GM20431 (cell line): ENCODE results near the gene TRABD2A.

Experiments used
- in situ Hi-C: fragments of 300-500 bp; cut with MseI, MboI; formaldehyde crosslinking; loops from one replicate; pipeline ENCODE4 v1.15.0; 2020; ENCODE audit warnings: low sequenced_read_pairs; ENCODE audit not compliant: unreplicated experiment

The TRABD2A gene

DNA sequence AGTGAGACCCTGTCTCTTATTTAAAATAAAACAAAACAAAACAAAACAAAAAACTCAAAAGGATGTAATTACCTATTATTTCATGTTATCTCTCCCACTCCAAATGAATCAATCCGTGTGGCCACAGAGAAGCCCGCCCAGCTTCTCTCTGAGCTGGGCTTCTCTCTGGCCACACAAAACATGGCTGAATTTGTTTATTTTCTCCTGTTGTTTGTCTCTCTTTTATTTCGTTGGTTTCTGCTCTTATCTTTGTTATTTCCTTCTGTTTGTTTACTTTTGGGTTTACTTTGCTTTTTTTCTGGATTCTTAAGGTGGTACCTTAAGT is 1.5 kb upstream of the TRABD2A start:
- in situ Hi-C loops, result no loop called here

DNA sequence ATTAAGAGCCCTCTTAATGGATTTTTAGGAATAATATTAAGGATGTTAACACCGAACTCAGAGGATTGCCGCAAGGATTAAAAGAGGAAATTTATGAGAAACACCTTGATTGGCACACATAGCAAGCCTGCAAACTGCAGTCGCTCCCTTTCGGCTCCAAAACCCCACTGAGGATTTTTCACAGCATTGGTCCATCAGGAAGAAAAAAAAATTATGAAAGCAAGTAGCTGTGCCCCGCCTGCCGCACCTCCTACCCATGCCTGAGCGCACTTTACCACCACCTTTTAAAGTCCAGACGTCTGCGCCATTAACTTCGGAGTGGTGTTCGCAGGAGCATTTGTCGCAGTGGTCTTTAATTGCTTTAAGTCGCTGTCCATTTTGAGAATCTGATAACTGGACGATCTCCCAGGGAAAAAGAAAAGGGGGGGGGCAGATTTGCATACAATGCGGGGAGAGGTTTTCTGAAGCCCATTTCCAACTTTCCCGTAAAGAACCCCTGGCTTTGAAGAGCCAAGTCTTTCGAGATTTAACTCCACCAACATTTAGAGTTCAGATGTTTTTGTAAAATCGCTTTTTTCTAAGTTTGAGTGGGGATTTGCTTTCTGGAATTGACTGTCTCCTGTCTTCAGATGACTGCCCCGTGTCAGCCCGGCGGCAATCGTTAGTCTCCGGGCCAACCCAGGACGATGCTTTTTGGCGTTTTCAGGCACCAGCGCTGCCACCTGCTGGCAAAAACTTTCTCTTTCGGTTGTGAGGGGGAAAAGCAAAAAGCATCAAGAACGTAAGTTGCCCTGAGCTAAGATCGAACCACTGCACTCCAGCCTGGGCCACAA is 913 bp upstream of the TRABD2A start:
- in situ Hi-C loops, result no loop called here

GRCh38 chr2:84880395-84880644 is 564 bp downstream of the TRABD2A start:
- in situ Hi-C loops, result no loop called here

DNA sequence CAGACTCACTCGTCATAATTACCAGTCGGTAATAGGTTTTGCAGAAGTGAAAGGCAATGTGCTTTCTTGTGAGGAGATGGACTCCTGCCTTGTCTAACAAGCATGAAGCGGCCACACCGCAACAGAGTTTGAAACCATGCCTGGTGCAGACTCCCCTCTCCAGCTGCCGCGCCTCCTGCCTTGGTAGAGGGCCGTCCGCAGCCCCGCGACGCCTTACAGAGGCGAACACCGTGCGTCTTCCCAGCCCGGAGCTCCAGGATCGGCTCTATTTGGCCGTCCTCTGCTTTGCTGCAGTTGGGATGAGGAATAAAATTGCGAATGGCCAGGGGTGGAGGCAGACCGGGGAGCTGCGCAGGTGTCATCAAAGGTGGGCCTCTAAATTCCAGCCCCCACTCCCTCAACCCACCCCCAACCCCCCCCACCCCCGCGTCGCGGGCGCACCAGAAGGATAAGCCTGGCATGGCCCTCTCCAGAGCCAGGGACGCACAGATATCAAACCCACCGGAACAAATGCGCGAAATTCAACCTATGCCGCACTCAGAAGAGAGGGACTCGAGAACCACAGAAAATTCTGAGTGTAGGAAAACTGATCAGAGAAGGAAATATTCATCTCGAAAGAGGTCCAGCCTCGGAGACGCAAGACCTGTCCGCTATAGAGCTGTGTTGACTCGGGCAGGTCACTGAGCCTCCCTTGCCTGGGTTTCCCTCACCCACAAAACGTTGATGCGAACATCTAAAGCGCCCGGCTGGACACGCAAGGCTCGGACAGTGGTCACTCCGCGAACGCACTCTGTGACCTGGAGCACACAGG is 1.1 kb downstream of the TRABD2A start:
- in situ Hi-C loops, result loop anchor here (10.0 kb wide), 1 partner anchor 45 kb away; no protein-coding TSS in a partner anchor

GRCh38 chr2:84878896-84879583 is 1.8 kb downstream of the TRABD2A start:
- in situ Hi-C loops, result loop anchor here (10.0 kb wide), 1 partner anchor 46 kb away; no protein-coding TSS in a partner anchor

DNA sequence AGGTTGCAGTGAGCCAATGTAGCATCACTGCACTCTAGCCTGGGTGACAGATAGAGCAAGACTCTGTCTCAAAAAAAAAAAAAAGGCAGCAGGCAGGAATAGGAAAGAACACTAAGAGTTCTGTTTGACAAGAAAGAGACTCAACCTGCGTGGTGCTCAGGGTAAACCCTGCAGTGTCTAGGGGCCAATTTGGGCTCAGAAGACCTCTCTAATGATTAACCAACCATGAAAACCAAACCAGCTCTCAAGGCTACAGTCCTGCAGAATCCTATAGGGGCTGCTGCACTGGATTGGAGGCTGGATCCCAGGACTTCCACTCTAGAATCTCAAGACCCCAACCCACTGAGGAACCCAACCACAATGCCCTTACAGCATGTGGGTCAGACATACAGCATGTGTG is 2.4 kb downstream of the TRABD2A start:
- in situ Hi-C loops, result loop anchor here (10.0 kb wide), 1 partner anchor 46 kb away; no protein-coding TSS in a partner anchor

- in situ Hi-C loops, result loop anchor here (10.0 kb wide), 1 partner anchor 48 kb away; no protein-coding TSS in a partner anchor
These were observed 4.5 kb downstream of the TRABD2A start for GRCh38 chr2:84876369-84876768.

GRCh38 chr2:84875619-84876018 is 5.3 kb downstream of the TRABD2A start:
- in situ Hi-C loops, result loop anchor here (10.0 kb wide), 1 partner anchor 49 kb away; no protein-coding TSS in a partner anchor

DNA sequence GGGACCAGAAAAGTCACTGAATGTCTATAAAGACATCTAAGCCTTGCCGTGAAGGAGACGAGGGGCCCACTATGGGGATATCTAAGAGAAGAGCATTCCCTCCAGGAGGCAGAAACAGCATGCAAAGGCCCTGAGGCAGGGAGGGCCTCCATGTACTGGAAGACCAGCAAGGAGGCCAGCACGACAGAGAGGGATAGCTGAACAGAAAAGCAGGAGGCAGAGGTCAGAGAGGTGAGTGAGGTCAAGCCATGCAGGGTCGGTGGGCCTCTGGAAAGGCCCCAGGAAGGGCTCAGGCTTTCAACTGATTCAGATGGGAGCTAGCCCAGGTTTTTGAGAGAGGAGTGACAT is 5.7 kb downstream of the TRABD2A start:
- in situ Hi-C loops, result loop anchor here (10.0 kb wide), 1 partner anchor 50 kb away; no protein-coding TSS in a partner anchor

- in situ Hi-C loops, result loop anchor here (10.0 kb wide), 1 partner anchor 50 kb away; no protein-coding TSS in a partner anchor
These were observed 6.3 kb downstream of the TRABD2A start for GRCh38 chr2:84874381-84875212.

DNA sequence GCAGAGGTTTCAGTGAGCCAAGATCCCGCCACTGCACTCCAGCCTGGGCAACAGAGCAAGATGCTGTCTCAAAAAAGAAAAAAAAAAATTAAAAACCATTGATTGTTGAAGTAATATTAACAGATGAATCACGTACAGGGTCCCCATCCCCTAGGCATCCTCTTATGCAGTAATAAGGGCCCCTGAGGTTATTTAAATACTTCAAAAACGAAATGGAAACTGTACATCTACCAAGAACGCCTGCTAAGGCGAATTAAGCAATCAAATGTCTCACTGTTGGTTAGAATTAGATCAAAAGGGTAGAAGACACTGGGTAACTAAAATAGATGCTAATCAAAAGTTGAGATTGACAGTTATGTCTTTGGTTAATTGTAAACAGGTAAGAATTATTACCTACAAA is 7.5 kb downstream of the TRABD2A start:
- in situ Hi-C loops, result loop anchor here (10.0 kb wide), 1 partner anchor 51 kb away; no protein-coding TSS in a partner anchor

- in situ Hi-C loops, result loop anchor here (10.0 kb wide), 1 partner anchor 52 kb away; no protein-coding TSS in a partner anchor
These were observed 8.2 kb downstream of the TRABD2A start for GRCh38 chr2:84872691-84873090.

DNA sequence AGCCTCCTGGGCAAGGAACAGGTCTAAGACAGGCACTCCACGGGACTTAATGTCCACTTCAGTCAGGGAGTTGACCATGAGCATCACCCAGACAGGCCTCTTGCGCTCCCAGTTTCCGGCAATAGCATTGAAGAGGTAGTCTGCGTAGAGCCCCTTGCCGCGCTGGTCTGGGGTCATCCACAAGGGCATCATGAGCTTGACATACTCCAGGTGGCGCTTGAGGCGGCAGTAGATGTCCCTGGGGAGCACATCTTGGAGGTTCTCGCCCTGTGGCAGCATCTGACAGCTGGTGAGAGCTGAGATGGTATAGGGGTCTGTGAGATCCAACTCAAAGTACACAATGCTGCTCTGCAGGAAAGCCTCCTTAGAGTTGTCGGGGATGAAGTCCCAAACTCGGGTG is 10.6 kb downstream of the TRABD2A start:
- in situ Hi-C loops, result loop anchor here (10.0 kb wide), 1 partner anchor 54 kb away; no protein-coding TSS in a partner anchor

DNA sequence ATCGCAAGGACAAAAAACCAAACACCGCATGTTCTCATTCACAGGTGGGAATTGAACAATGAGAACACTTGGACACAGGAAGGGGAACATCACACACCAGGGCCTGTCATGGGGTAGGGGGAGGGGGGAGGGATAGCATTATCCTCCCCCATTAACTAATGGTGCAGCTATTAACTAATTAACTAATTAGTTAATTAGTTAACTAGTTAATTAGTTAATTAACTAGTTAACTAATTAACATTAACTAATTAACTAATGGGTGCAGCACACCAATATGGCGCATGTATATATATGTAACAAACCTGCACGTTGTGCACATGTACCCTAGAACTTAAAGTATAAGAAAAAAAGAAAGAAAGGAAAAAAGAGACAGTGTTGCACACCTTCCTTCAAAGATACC is 12.6 kb downstream of the TRABD2A start:
- in situ Hi-C loops, result loop anchor here (10.0 kb wide), 1 partner anchor 374 kb away; no protein-coding TSS in a partner anchor

- in situ Hi-C loops, result loop anchor here (10.0 kb wide), 1 partner anchor 371 kb away; no protein-coding TSS in a partner anchor
These were observed 14.8 kb downstream of the TRABD2A start for GRCh38 chr2:84866122-84866521.

- in situ Hi-C loops, result loop anchor here (10.0 kb wide), 1 partner anchor 370 kb away; no protein-coding TSS in a partner anchor
These were observed 15.6 kb downstream of the TRABD2A start for GRCh38 chr2:84865181-84865783.

DNA sequence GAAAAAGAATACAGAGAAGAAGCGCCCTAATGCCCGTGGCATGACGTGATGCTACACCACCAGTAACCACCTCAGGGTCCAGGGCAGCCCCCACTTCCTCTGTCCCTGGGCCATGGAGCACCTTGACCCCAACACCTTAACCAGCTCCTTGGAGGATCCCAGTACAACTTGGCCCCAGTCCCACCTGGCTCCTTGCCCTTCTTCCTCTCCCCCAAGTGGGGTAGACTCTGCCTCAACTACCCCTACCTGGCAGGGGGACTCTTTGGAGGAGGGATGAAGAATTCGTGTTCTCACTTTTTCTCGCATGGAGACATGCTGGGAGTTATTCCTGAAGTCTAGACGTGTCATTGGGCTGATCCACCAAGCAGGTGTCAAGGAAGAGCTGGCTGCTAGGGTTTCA is 18.9 kb downstream of the TRABD2A start:
- in situ Hi-C loops, result loop anchor here (10.0 kb wide), 1 partner anchor 367 kb away; no protein-coding TSS in a partner anchor

GRCh38 chr2:84861539-84861938 is 19.3 kb downstream of the TRABD2A start:
- in situ Hi-C loops, result loop anchor here (10.0 kb wide), 1 partner anchor 367 kb away; no protein-coding TSS in a partner anchor

DNA sequence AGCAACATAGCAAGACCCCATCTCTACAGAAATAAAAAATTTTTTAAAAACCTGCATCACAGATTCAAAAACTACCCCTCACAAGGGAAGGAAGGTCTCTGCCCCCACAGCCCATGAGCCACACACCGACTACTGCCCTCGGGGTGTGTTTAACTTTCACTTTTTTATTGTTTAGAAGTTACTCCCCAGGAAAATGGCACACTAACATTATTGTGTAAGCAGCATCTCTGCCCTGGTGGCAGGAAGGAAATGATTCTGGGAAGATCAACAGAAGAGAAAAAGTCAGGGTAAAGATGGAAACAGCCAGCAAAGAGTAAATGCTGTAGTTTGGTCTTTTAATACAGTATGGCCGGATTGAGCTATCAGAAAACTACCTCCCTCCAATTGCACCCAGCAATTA is 21.9 kb downstream of the TRABD2A start:
- in situ Hi-C loops, result no loop called here
